Globus pallidus (tissue), 1 donor: Measurements from ENCODE around the gene SLC26A3.

Source experiments
- DNase-seq: peaks from one replicate; pipeline ENCODE4 v3.0.0-alpha.2; 2015; ENCODE audit warnings: low spot score

Gene SLC26A3

DNA sequence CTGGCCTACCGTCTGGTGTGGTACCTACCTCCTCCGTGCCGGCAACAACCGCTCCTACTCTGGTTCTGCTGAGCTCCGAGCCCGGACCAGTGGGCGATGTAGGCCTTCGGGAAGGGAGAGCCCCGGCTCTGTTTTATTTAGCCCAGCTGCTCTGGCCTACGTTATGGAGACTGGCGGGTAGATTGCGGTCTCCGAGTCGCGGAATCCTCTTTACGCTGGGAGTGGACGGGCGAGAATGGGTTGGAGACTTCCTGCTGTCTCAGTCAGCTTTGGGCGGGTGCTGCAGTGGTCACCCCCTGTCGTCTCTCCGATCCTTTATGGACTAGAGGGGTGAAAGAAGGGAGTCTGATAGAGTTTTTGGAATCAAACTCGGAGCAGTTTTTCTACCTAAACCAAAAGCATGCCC, 58.7 kb downstream of the SLC26A3 start:
- no peak for DNase-seq

DNA sequence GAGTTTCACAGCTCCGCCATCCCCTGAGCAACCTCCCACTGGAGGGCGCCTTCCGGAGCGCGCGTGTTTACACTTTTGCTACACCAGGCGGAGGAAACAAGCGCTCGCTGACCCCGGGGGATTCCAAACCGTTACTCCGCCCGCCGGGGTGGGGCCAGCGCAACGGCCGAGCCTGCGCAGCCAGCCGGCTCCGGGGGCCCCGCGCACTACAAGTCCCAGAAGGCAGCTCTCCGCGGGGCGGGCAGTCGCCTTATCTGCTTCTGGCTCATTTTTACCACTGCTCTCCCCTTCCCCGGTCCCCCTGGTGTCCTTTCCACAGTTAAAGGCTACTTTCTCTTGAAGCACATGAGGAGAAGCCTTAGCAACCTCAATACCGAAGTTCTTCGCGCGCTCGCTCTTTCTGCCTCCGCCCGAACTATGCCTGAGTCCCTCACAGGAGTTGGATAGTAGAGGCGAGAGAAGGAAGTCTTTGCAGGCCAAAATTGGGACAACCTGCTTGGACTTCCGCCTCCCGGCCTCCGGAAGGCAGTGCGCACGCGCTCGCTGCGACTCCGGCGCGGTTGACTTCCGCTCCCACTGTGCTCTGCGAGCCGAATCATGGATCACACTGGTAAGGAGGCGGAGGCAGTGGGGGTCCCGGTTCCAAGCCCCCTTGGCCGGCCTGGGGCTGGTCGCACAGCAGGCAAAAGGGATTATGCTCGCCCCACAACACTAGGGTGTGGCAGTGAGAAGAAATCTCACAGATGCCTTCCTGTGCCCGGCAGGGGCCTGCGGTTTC, 59.3 kb downstream of the SLC26A3 start, which contains the start of gene CBLL1:
TSS of gene CBLL1 (plus strand) at position 576 of the 778 bp plus-strand sequence. CDS start at position 598, 22 bp downstream.
- peak; percentile 96 for DNase-seq

DNA sequence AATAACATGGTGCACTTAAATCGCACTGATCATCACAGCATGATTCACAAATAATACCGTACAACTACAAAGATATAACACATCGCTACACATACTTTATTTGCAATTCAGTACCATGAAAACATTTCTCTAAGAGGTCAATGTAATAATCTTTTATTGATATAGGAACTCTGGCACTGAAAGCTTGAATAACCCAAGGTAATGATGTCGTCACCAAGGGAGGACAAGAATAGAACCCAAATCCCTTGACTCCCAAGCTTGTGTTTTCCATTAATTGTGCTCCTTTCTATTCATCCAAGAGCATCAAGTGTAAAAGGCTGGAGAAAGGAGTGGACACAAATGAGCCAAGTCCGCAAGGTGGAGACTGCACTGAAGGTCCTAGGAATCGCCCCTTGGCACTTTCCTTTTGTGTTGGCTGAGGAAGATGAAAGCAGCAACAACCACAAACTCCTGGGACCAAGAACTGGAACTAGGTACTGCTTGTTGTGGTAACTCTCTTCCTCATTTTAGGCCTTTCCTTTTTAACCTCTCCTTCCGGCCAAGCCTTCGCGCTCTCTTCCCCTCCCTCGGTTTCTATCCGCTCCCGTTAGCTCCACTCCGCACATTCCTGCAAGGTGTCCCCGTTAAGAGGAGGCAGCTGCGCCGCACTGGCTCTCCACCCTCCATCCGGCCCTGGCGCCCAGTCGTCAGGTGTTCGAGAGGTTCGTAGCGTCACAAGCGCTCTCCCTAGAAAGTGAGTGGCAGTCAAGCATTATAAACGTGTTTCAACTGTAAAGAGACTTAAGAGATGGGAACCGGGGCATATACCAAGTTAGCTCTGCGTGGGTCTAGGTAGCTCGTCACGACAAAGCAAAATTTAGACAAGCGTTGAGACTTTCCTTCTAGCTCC, 60.1 kb downstream of the SLC26A3 start:
- no peak for DNase-seq

DNA sequence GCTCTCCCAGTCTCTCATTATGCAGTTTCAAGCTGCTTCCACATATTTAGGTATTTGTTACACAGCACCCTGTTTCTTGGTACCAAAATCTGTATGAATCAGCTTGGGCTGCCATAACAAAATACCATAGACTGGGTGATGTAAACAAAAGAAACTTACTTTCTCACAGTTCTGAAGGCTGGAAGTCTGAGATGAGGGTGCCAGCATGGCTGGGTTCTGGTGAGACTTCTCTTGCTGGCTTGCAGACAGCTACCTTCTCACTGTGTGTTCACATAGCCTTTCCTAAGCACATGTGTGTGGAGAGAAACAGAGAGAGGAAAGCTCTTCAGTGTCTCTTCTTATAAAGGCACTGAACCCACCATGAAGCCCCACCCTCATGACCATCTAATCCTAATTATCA, 74.7 kb downstream of the SLC26A3 start:
- no peak for DNase-seq

DNA sequence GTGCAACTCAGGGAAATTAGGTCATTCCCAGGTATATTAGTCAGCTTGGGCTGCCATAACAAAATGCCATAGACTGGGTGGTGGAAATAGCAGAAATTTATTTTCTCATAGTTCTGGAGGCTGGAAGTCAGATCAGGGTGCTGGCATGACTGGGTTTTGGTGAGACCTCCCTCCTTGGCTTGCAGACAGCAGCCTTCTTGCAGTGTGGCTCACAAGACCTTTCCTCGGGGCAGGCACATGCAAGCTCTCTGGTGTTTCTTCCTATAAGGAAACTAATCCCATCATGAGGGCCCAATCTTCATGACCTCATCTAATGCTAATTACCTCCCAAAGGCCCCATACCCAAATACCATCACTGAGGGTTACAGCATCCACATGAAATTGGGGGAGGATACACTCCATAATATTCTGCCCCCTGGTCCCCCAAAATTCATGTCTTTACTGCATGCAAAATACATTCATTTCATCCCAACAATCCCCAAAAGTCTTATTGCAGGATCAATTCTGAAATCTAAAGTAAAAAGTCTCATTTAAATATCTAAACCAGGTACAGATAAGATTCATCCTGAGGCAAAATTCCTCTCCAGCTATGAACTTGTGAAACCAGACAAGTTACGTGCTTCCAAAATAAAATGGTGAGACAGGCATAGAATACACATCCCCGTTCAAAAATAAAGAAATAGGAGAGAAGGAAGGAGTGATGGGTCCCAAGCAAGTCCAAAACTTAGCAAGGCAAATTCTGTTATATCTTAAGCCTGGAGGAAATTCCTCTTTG, 76.5 kb downstream of the SLC26A3 start:
- no peak for DNase-seq

DNA sequence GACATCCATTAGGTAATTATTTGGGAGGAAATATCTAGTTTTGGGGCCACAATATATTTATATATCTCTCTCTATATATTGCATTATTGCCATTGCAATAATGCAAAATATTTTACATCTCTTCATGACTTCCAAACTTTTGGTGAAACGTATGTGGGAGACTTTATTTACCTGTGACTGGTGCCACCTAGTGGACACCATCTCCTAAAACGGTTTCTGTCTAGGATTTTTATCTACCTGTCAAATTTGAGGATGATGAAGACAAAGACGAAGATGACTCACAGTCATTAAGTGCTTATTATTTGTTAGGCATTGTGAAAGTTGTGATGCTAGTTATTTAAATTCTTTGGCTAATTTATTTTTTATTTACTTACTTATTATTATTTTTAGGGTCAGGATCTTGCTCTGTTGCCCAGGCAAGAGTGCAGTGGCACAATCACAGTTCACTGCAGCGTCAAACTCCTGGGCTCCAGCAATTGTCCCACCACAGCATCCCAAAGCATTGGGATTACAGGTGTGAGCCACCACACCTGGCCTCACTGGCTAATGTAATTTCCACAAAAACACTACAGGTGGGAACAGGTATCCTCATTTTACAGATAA, 77.8 kb downstream of the SLC26A3 start:
- DNase-seq: peak; percentile 28

DNA sequence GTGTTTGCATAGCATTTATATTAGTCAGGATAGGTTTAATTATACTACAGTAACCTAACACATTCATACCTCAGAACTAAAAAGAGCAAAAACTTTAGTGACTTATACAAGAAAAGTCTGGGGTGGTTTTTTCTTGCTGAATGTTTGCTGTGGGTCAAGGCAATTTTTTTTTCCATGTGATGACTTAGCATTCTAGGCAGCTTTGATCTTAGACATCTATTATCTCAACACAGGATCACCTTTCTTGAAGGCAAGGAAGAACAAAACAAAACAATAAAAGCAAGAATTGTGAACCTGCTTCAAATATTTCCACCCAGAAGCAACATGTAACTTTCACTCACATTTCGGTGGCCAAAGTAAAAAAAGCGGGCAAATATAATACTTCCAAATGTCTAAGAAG, 79.8 kb downstream of the SLC26A3 start:
- DNase-seq: no peak

DNA sequence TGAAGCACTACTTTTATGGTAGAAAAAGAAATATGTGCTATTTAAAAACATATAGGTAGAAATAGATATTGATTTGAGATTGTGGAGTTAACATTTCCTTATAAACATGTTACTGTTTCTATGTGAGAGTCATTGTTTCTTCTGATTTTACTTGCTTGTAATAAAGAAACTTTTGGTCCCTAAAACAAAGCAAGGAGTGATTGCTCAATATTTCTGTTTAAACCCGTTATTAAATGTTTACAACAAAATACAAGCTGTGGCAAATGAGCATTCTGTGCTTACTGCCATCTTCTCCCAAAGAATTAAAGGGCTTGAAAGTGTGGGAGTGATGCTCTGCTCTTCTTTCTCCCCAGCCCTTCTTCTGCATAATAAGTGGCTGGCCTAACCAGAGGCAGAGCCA, 81.7 kb downstream of the SLC26A3 start:
- no peak for DNase-seq

DNA sequence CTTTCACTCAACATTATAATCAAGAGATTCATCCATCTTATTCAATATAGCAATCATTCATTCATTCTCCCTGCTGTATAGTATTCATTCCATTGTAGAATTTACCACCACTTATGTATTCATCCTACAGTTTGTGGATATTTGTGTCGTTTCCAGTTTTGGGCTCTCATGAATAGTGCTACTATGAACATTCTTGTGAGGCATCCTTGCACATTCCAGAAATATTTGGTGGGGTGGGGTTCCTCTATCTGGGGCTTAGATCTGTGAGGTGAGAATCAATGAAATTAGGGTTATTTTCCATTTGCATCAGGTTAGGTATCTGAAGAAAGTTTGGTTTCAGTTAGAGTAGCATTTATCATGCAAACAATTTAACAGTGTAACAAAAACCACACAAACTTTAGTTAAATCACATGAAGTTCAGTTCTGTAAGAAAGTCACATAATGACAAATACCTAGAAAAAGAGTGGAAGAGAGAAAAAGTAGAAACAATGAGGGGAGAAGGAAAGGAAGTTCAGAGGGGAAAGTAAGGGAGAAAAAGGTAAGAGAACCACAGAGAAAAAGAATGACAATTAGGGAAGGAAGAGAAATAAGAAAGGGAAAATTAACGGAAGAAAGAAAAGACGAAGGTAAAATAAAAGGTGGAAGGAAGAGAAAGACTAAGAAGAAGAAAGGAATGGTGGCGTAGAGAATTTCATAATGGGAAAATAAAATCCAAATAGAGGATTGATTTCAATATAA, 84.4 kb downstream of the SLC26A3 start:
- no peak for DNase-seq

DNA sequence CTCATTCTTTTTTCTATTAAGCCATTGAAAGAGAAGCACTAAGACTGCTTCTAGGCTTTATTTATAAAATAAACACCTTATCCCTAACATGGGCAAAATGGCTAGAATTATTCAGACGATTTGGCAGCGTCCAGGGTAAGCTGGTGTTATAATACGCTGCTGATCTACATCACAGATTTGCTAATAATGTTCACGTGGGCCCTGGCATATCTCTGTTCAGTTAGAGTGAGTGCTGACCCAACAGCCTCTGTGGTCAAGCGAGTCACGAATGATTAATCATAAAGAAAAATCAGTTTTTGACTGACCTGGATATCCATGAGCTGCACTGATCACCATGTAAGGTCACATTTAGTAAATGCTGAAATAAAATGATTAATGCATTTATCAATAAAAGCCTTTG, 87.5 kb downstream of the SLC26A3 start:
- DNase-seq: no peak
